ENCODE results near the gene IFNLR1.

DNA sequence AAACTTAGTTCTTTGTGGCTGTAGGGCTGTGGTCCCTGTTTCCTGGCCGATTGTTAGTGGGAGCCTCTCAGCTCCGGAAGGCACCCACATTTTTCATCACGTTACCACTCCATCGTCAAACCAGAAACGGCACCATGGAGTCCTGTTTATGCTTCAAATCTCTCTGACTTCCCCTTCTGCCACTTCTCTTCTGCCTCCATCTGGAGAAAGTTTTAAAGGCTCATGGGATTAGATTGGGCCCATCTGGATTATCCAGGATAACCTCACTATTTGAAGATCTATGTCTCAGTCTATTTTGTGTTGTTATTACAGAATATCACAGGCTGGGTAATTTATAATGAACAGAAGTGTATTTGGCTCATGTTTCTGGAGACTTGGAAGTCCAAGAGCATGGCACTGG, 24.9 kb downstream of the IFNLR1 start:
- TF ChIP-seq, protein P1, sequence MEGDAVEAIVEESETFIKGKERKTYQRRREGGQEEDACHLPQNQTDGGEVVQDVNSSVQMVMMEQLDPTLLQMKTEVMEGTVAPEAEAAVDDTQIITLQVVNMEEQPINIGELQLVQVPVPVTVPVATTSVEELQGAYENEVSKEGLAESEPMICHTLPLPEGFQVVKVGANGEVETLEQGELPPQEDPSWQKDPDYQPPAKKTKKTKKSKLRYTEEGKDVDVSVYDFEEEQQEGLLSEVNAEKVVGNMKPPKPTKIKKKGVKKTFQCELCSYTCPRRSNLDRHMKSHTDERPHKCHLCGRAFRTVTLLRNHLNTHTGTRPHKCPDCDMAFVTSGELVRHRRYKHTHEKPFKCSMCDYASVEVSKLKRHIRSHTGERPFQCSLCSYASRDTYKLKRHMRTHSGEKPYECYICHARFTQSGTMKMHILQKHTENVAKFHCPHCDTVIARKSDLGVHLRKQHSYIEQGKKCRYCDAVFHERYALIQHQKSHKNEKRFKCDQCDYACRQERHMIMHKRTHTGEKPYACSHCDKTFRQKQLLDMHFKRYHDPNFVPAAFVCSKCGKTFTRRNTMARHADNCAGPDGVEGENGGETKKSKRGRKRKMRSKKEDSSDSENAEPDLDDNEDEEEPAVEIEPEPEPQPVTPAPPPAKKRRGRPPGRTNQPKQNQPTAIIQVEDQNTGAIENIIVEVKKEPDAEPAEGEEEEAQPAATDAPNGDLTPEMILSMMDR (optimal IDR thresholded peaks at IDR 0.05 in 1 of 3, IDR thresholded peaks at IDR 0.05 in 1 of 3, conservative IDR thresholded peaks at IDR 0.05 in 1 of 3; ENCODE audit: extremely low read depth in 1 of 3, insufficient read depth in 2 of 3, low read length in 3 of 3), result no peak
- TF ChIP-seq EZH2 (IDR thresholded peaks at IDR 0.05; ENCODE audit: low read length), result no peak
